PC-3 (cell line): ENCODE measurements around the gene ZHX3. TPM values are rescaled to one million over a fixed set of nuclear protein-coding genes. Genes with fewer than 3 reads are reported as not detected.

Source experiments
- ATAC-seq: fragments of 200-7000 bp; cut with Tn5 transposase; 2 replicates; pipeline ENCODE4 v1.9.1; 2020; ENCODE audit warnings: mild to moderate bottlenecking, moderate library complexity
- BruUV-seq: library from RNA; stranded (reverse); fragments of 400-500 nt; replicated peaks from 2 replicates; lab custom pipeline; 2021; lab: Mats Ljungman, UMichigan
- CTCF ChIA-PET: fragments of 300-600 bp; sonication (Branson Sonifier 250); formaldehyde crosslinking; loops from one replicate; lab custom pipeline; 2022; ENCODE audit warnings: antibody characterized with exemption; lab: Charles Lee
- POLR2A ChIA-PET: fragments of 300-600 bp; sonication (Branson Sonifier 250); formaldehyde crosslinking; loops from one replicate; lab custom pipeline; 2022; ENCODE audit warnings: antibody characterized with exemption; ENCODE audit not compliant: unreplicated experiment; lab: Charles Lee
- DNase-seq: peaks from one replicate; pipeline ENCODE4 v3.0.0-alpha.2; 2015
- H2AFZ ChIP-seq: fragments of 300-600 bp; sonication (generic); 2 replicates; pipeline ENCODE4 v1.6.0; 2016; ENCODE audit warnings: antibody characterized with exemption, low read length
- H3F3A ChIP-seq: fragments of 300-600 bp; sonication (generic); one replicate; pipeline ENCODE4 v1.6.0; 2017; ENCODE audit warnings: antibody characterized with exemption, low read length, control low read depth, mild to moderate bottlenecking; ENCODE audit not compliant: unreplicated experiment
- H3K27ac ChIP-seq: fragments of 300-600 bp; sonication (generic); 2 replicates; pipeline ENCODE4 v1.5.1; 2016; ENCODE audit warnings: mild to moderate bottlenecking, low read length
- H3K27me3 ChIP-seq: fragments of 300-600 bp; sonication (generic); 2 replicates; pipeline ENCODE4 v1.6.1; 2016; ENCODE audit warnings: low read length, mixed read lengths
- H3K36me3 ChIP-seq: fragments of 300-600 bp; sonication (generic); 2 replicates; pipeline ENCODE4 v1.6.1; 2016; ENCODE audit warnings: low read depth, mixed run types, low read length, mixed read lengths
- H3K4me1 ChIP-seq: fragments of 300-600 bp; sonication (generic); 2 replicates; pipeline ENCODE4 v1.5.1; 2016; ENCODE audit warnings: low read length; ENCODE audit not compliant: insufficient read depth
- H3K4me2 ChIP-seq: fragments of 300-600 bp; sonication (generic); 2 replicates; pipeline ENCODE4 v1.6.0; 2016; ENCODE audit warnings: low read length
- H3K4me3 ChIP-seq: fragments of 300-600 bp; sonication (generic); 2 replicates; pipeline ENCODE4 v1.5.1; 2016; ENCODE audit warnings: mild to moderate bottlenecking, low read length, mixed read lengths
- H3K79me2 ChIP-seq: fragments of 300-600 bp; sonication (generic); 2 replicates; pipeline ENCODE4 v1.6.1; 2017; ENCODE audit warnings: low read length, mixed read lengths
- H3K9ac ChIP-seq: fragments of 300-600 bp; sonication (generic); 2 replicates; pipeline ENCODE4 v1.6.0; 2016; ENCODE audit warnings: mild to moderate bottlenecking, low read length
- H3K9me2 ChIP-seq: fragments of 300-600 bp; sonication (generic); replicated peaks from 2 replicates; pipeline ENCODE4 v1.6.1; 2016; ENCODE audit warnings: mixed run types, low read length, mixed read lengths
- H3K9me3 ChIP-seq: fragments of 300-600 bp; sonication (generic); 2 replicates; pipeline ENCODE4 v1.6.1; 2016; ENCODE audit warnings: low read length, mixed read lengths
- H4K20me1 ChIP-seq: fragments of 300-600 bp; sonication (generic); 2 replicates; pipeline ENCODE4 v1.6.1; 2016; ENCODE audit warnings: low read length, mixed read lengths
- CTCF ChIP-seq: fragments of 300-600 bp; sonication (generic); conservative IDR thresholded peaks from 2 replicates; pipeline ENCODE4 v1.5.1; 2017; ENCODE audit warnings: antibody characterized with exemption, low read depth, mild to moderate bottlenecking, low read length
- EZH2 ChIP-seq: fragments of 300-600 bp; sonication (generic); IDR thresholded peaks from one replicate; pipeline ENCODE4 v1.6.1; 2017; ENCODE audit warnings: antibody characterized with exemption, mild to moderate bottlenecking, low read length; ENCODE audit not compliant: unreplicated experiment
- EZH2phosphoT487 ChIP-seq: fragments of 300-600 bp; sonication (generic); IDR thresholded peaks from 2 replicates; pipeline ENCODE4 v1.6.1; 2018; ENCODE audit warnings: mild to moderate bottlenecking, antibody characterized with exemption, low read length, borderline replicate concordance
- intact Hi-C: fragments of 100-400 bp; cut with micrococcal nuclease; formaldehyde crosslinking; loops from 2 replicates; pipeline ENCODE4 v1.9.0; 2023
- total RNA-seq: library from RNA; depleted of rRNA; stranded (reverse); fragments of >200 nt; gene quantifications from 2 replicates; pipeline ENCODE4 v1.2.3, GENCODE V29; 2014

The ZHX3 gene
- total RNA-seq, 1 experiment from 2014 or later: 14.0 TPM

GRCh38 chr20:41358230-41358629 lies 40.7 kb upstream of the ZHX3 start:
- H3K9ac ChIP-seq: no peak overlapping the region
- DNase-seq (no peak), ATAC-seq (no peak)
- H4K20me1 ChIP-seq: no peaks in the 10 kb centered on the region
- no TSS peak for BruUV-seq
- H3F3A ChIP-seq: no peaks in the 10 kb centered on the region
- no peaks in the 10 kb centered on the region for H3K9me2 ChIP-seq
- intact Hi-C loops: no loop called here
- H3K4me1 ChIP-seq: no peaks in the 10 kb centered on the region
- H3K27me3 ChIP-seq: no peaks in the 10 kb centered on the region
- no peak overlapping the region for H2AFZ ChIP-seq
- peaks cover 8% of the 10 kb centered on the region; the same call in 1 of the 2 replicates for H3K36me3 ChIP-seq
- H3K4me2 ChIP-seq: no peak overlapping the region
- no peak overlapping the region for H3K4me3 ChIP-seq
- TF ChIP-seq EZH2 (no peak), EZH2phosphoT487 (no peak), CTCF (no peak)
- no peaks in the 10 kb centered on the region for H3K79me2 ChIP-seq
- CTCF ChIA-PET: no interaction called here
- no peaks in the 10 kb centered on the region for H3K9me3 ChIP-seq
- no peak overlapping the region for H3K27ac ChIP-seq
- POLR2A ChIA-PET: no interaction called here

DNA sequence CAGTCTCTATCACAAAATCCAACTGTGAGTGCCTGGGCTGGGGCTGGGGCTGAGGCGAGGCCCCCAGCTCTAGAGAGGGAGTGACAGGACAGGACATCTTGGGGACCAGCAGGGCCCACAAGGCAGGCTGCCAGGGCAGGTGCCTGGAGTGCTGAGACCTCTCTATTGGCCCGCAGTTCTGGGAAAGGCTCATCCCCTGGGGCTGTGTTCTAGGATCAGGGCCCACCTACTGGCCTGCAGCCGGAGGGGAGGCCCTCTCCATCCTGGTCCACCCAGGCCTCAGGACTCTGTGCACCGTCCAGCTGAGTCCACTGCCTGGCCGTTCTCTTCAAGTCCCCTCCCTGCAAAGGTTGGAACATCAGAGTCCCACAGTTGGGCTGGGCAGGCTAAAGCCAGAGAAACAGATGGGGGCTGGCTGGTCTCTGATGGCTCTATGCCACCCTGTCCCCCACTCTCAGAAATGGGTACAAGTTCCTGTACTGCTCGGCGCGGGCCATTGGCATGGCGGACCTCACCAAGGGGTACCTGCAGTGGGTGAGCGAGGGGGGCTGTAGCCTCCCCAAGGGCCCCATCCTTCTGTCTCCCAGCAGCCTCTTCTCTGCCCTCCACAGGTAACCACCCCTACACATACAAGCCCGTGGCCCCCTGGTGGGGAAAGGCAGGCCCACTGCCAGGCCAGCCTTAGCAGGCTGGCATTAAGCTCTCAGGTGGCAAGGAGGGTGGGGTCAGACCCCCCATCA lies 40.1 kb upstream of the ZHX3 start:
- intact Hi-C loops: no loop called here
- Histone ChIP-seq H3K9me3 (no peaks in the 10 kb centered on the region), H2AFZ (no peak overlapping the region), H3K9me2 (no peaks in the 10 kb centered on the region), H3K36me3 (peaks cover 8% of the 10 kb centered on the region; the same call in 1 of the 2 replicates), H3K79me2 (no peaks in the 10 kb centered on the region), H3K4me3 (no peak overlapping the region), H4K20me1 (no peaks in the 10 kb centered on the region), H3K4me2 (no peak overlapping the region), H3K27me3 (no peaks in the 10 kb centered on the region), H3K27ac (no peak overlapping the region), H3K9ac (no peak overlapping the region), H3F3A (no peaks in the 10 kb centered on the region), H3K4me1 (no peaks in the 10 kb centered on the region)
- no peak for ATAC-seq
- CTCF ChIA-PET: no interaction called here
- TF ChIP-seq CTCF (peak; percentile 34; the same call in 1 of the 2 replicates), EZH2 (no peak)
- no peak for DNase-seq
- no TSS peak for BruUV-seq
- POLR2A ChIA-PET: no interaction called here

DNA sequence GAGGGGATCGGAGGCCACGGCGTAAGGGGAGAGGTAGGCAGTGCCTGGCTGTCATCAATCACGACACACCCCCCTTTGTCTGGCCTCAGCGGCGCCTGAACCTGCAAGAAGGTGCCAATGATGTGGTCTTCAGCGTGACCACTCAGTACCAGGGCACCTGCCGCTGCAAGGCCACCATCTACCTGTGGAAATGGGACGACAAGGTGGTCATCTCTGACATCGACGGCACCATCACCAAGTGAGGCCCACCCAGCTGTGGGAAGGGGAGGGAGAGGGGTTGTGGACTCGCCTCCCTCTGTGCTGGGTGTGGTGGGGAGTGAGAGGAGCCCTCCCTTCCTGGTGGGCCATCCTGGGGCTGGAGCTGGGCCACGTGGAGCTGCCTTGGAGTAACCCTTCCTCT lies 39.4 kb upstream of the ZHX3 start:
- Histone ChIP-seq H3K27ac (no peak overlapping the region), H3K9ac (no peak overlapping the region), H4K20me1 (no peaks in the 10 kb centered on the region), H2AFZ (no peak overlapping the region), H3K4me1 (no peaks in the 10 kb centered on the region), H3K4me3 (no peak overlapping the region), H3K4me2 (no peak overlapping the region), H3K27me3 (no peaks in the 10 kb centered on the region), H3K36me3 (peaks cover 8% of the 10 kb centered on the region; the same call in 1 of the 2 replicates), H3F3A (no peaks in the 10 kb centered on the region), H3K79me2 (no peaks in the 10 kb centered on the region), H3K9me3 (no peaks in the 10 kb centered on the region), H3K9me2 (no peaks in the 10 kb centered on the region)
- ATAC-seq (no peak), DNase-seq (no peak)
- intact Hi-C loops: no loop called here
- no TSS peak for BruUV-seq
- CTCF ChIA-PET: no interaction called here
- TF ChIP-seq EZH2phosphoT487 (no peak), EZH2 (no peak), CTCF (no peak)
- POLR2A ChIA-PET: no interaction called here
